Gastroesophageal sphincter (tissue), 4 donors: Measurements from ENCODE around the gene LMNTD2. TPM values are rescaled to one million over a fixed set of nuclear protein-coding genes. Genes with fewer than 3 reads are reported as not detected.

Experiments used
- ATAC-seq: fragments of 150-250 bp; one replicate; pipeline ENCODE4 v1.9.1; 2016; ENCODE audit warnings: mild to moderate bottlenecking, moderate library complexity
- H3K27ac ChIP-seq, 4 donors: fragments of 200-600 bp; sonication (generic) in 3 of 4; 1 replicate in 3 of 4; 2 replicates in 1 of 4; pipeline ENCODE4 v1.5.1; 2016 to 2019
- H3K27me3 ChIP-seq: fragments of 200-600 bp; sonication (generic); one replicate; pipeline ENCODE4 v1.5.1; 2019
- H3K36me3 ChIP-seq, 2 donors: fragments of 200-600 bp; sonication (generic); one replicate each; pipeline ENCODE4 v1.5.1; 2019; ENCODE audit warnings: control low read depth in 1 of 2
- H3K4me1 ChIP-seq, 3 donors: fragments of 200-600 bp; sonication (generic); 1 replicate in 2 of 3; 2 replicates in 1 of 3; pipeline ENCODE4 v1.5.1; 2016 to 2019; ENCODE audit warnings: control low read depth in 2 of 3
- H3K4me3 ChIP-seq, 2 donors: fragments of 200-600 bp; sonication (generic); one replicate each; pipeline ENCODE4 v1.5.1; 2019; ENCODE audit warnings: mild to moderate bottlenecking in 1 of 2, moderate library complexity in 1 of 2
- H3K9me3 ChIP-seq, 3 donors: fragments of 200-600 bp; sonication (generic); one replicate each; pipeline ENCODE4 v1.5.1; 2017 to 2019; ENCODE audit warnings: control low read depth in 2 of 3
- CTCF ChIP-seq, 4 experiments: fragments of 200-600 bp in 2 of 4; fragments of 450-650 bp in 2 of 4; sonication (generic) in 1 of 4; IDR thresholded peaks; one replicate each; pipeline ENCODE4 v1.5.1; 2017 to 2019; ENCODE audit warnings: antibody characterized with exemption in 4 of 4, mild to moderate bottlenecking in 2 of 4, moderate library complexity in 2 of 4
- EP300 ChIP-seq: sonication (generic); formaldehyde crosslinking; IDR thresholded peaks from one replicate; pipeline ENCODE4 v1.6.1; 2017; ENCODE audit warnings: antibody characterized with exemption, mild to moderate bottlenecking
- POLR2A ChIP-seq, 2 donors: fragments of 450-650 bp; IDR thresholded peaks; one replicate each; pipeline ENCODE4 v1.6.1; 2017; ENCODE audit warnings: antibody characterized with exemption in 2 of 2, mild to moderate bottlenecking in 2 of 2, moderate library complexity in 1 of 2
- POLR2AphosphoS5 ChIP-seq: sonication (generic); formaldehyde crosslinking; IDR thresholded peaks from one replicate; pipeline ENCODE4 v1.6.1; 2017; ENCODE audit warnings: antibody characterized with exemption
- WGBS, 2 donors: methylation state at CpG; one replicate each; pipeline ENCODE4 v1.1.5; 2018; ENCODE audit warnings: low coverage in 1 of 2; 5-methylcytosine and 5-hydroxymethylcytosine counted together
- total RNA-seq, 4 donors: library from RNA; depleted of rRNA; stranded (reverse); fragments of >200 nt; gene quantifications; one replicate each; pipeline ENCODE4 v1.1.0, GENCODE V29; 2016

The LMNTD2 gene
- total RNA-seq, 4 donors from 2014 or later: 0.81 to 2.1 (median 1.1) TPM

- peaks cover 0 to 39% of the 10 kb centered on the region in 2 donors for H3K36me3 ChIP-seq
- no peaks in the 10 kb centered on the region for H3K9me3 ChIP-seq
- no peak for TF ChIP-seq POLR2A (IDR thresholded peaks at IDR 0.05)
- no peak for TF ChIP-seq CTCF (IDR thresholded peaks at IDR 0.05)
- TF ChIP-seq EP300: no peak
- no peak for TF ChIP-seq POLR2AphosphoS5
- H3K27ac ChIP-seq: no peak overlapping the region
- WGBS, 2 donors: 74 to 79% methylated on average over 6 to 7 of the region's 18 CpGs
- H3K4me1 ChIP-seq: peaks cover 0 to 40% (median 23%) of the 10 kb centered on the region in 3 donors
- H3K27me3 ChIP-seq: peaks cover 5% of the 10 kb centered on the region
- H3K4me3 ChIP-seq: no peak overlapping the region
- no peak for ATAC-seq
Observed at GRCh38 chr11:531919-532526, 28.5 kb downstream of the LMNTD2 start.

GRCh38 chr11:530960-531831, 29.3 kb downstream of the LMNTD2 start:
- TF ChIP-seq EP300: no peak
- TF ChIP-seq POLR2A (IDR thresholded peaks at IDR 0.05): no peak
- TF ChIP-seq CTCF (IDR thresholded peaks at IDR 0.05): no peak
- TF ChIP-seq POLR2AphosphoS5: no peak
- Histone ChIP-seq H3K36me3 (peaks cover 0 to 39% of the 10 kb centered on the region in 2 donors), H3K4me1 (peaks cover 0 to 32% (median 16%) of the 10 kb centered on the region in 3 donors), H3K4me3 (no peak overlapping the region), H3K27ac (no peak overlapping the region), H3K27me3 (no peaks in the 10 kb centered on the region), H3K9me3 (no peaks in the 10 kb centered on the region)
- no CpG with 5 or more reads among the region's 28 CpGs for WGBS, 2 donors
- no peak for ATAC-seq

GRCh38 chr11:529728-530411, 30.7 kb downstream of the LMNTD2 start:
- no peaks in the 10 kb centered on the region for H3K27me3 ChIP-seq
- H3K27ac ChIP-seq: no peak overlapping the region
- TF ChIP-seq POLR2A (IDR thresholded peaks at IDR 0.05) (no peak), POLR2AphosphoS5 (no peak), EP300 (no peak)
- peaks cover 0 to 39% of the 10 kb centered on the region in 2 donors for H3K36me3 ChIP-seq
- ATAC-seq: no peak
- H3K9me3 ChIP-seq: no peaks in the 10 kb centered on the region
- peaks cover 0 to 27% (median 13%) of the 10 kb centered on the region in 3 donors for H3K4me1 ChIP-seq
- WGBS, 2 donors: 50% methylated on average over 2 of the region's 18 CpGs; no CpG with 5 or more reads in 1 of the 2 donors
- no peak overlapping the region for H3K4me3 ChIP-seq

GRCh38 chr11:528815-529727, 31.5 kb downstream of the LMNTD2 start:
- peaks cover 0 to 39% of the 10 kb centered on the region in 2 donors for H3K36me3 ChIP-seq
- H3K4me3 ChIP-seq: no peak overlapping the region
- TF ChIP-seq POLR2A (IDR thresholded peaks at IDR 0.05): no peak
- no peak for TF ChIP-seq POLR2AphosphoS5
- no peak for TF ChIP-seq CTCF (IDR thresholded peaks at IDR 0.05)
- no peak for TF ChIP-seq EP300
- no peak for ATAC-seq
- no peaks in the 10 kb centered on the region for H3K27me3 ChIP-seq
- 73% methylated on average over 3 of the region's 29 CpGs; no CpG with 5 or more reads in 1 of the 2 donors for WGBS, 2 donors
- no peaks in the 10 kb centered on the region for H3K9me3 ChIP-seq
- peaks cover 0 to 19% (median 6%) of the 10 kb centered on the region in 3 donors for H3K4me1 ChIP-seq
- H3K27ac ChIP-seq: no peak overlapping the region
